Peyer's patch (tissue), 4 donors: ENCODE data around the gene ANAPC16.
A peak's percentile ranks its signal among the peaks of the same experiment; 100 is the strongest.

Source experiments
- POLR2A ChIP-seq, 2 donors: fragments of 450-650 bp; IDR thresholded peaks; one replicate each; pipeline ENCODE4 v1.5.1; 2017; ENCODE audit warnings: antibody characterized with exemption in 2 of 2, mild to moderate bottlenecking in 2 of 2, moderate library complexity in 2 of 2
- TF ChIP-seq, protein P1 (sequence below), 6 experiments: fragments of 450-650 bp in 4 of 6; fragments of 200-600 bp in 2 of 6; sonication (generic) in 1 of 6; IDR thresholded peaks; one replicate each; pipeline ENCODE4 v1.5.1; 2017 to 2019; ENCODE audit warnings: antibody characterized with exemption in 6 of 6, mild to moderate bottlenecking in 3 of 6, moderate library complexity in 1 of 6

DNA sequence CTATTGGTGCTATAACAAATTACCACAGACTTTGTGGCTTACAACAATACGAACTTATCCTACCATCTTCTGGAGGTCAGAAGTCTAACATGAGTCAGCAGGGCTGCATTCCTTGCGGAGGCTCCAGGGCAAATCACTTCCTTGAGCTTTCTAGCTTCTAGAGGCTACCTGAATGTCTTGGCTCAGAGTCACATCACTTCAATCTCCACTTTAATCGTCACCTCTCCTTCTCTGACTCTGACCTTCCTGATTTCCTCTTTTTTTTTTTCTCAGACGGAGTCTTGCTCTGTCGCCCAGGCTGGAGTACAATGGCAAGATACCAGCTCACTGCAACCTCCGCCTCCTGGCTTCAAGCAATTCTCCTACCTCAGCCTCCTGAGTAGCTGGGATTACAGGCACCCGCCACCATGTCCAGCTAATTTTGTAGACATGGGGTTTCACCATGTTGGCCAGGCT is 44.6 kb upstream of the ANAPC16 start:
- TF ChIP-seq POLR2A (IDR thresholded peaks at IDR 0.05), result no peak
- TF ChIP-seq, protein P1, sequence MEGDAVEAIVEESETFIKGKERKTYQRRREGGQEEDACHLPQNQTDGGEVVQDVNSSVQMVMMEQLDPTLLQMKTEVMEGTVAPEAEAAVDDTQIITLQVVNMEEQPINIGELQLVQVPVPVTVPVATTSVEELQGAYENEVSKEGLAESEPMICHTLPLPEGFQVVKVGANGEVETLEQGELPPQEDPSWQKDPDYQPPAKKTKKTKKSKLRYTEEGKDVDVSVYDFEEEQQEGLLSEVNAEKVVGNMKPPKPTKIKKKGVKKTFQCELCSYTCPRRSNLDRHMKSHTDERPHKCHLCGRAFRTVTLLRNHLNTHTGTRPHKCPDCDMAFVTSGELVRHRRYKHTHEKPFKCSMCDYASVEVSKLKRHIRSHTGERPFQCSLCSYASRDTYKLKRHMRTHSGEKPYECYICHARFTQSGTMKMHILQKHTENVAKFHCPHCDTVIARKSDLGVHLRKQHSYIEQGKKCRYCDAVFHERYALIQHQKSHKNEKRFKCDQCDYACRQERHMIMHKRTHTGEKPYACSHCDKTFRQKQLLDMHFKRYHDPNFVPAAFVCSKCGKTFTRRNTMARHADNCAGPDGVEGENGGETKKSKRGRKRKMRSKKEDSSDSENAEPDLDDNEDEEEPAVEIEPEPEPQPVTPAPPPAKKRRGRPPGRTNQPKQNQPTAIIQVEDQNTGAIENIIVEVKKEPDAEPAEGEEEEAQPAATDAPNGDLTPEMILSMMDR (IDR thresholded peaks at IDR 0.05), result peak in 1 of 6 experiments; percentile 2
